CD4-positive, alpha-beta T cell (primary cell): Measurements from ENCODE around the gene DLEC1. TPM values are rescaled to one million over a fixed set of nuclear protein-coding genes. Genes with fewer than 3 reads are reported as not detected.

Experiments
- ATAC-seq: fragments of 200-7000 bp; cut with Tn5 transposase; one replicate; pipeline ENCODE4 v1.10.0; 2022; ENCODE audit warnings: mild to moderate bottlenecking; ENCODE audit not compliant: poor library complexity
- CTCF ChIA-PET: fragments of 350-600 bp; sonication (Branson Sonifier 250); formaldehyde crosslinking; loops from one replicate; lab custom pipeline; 2021; ENCODE audit warnings: antibody characterized with exemption, inconsistent platforms; lab: Charles Lee
- POLR2A ChIA-PET: fragments of 350-600 bp; sonication (Branson Sonifier 250); formaldehyde crosslinking; loops from one replicate; lab custom pipeline; 2021; ENCODE audit warnings: antibody characterized with exemption, inconsistent platforms; lab: Charles Lee
- DNase-seq, 14 experiments: peaks; one replicate each; pipeline ENCODE4 v3.0.0-alpha.2; 2013 to 2020; ENCODE audit warnings: mixed read lengths in 2 of 14
- H3K27ac ChIP-seq, 2 donors: one replicate each; pipeline versions ENCODE4 v1.5.1 to v1.7.0; 2013; ENCODE audit warnings: low read length in 2 of 2, low read depth in 1 of 2, mild to moderate bottlenecking in 1 of 2
- H3K27me3 ChIP-seq, 2 experiments: 1 replicate in 1 of 2; 2 replicates in 1 of 2; pipeline versions ENCODE4 v1.6.1 to v1.7.0; 2013; ENCODE audit warnings: low read length in 2 of 2, control low read depth in 1 of 2, mild to moderate bottlenecking in 1 of 2, moderate library complexity in 1 of 2; ENCODE audit not compliant: insufficient read depth in 2 of 2, control insufficient read depth in 1 of 2
- H3K36me3 ChIP-seq: one replicate; pipeline ENCODE4 v1.6.1; 2013; ENCODE audit warnings: low read length, control low read depth; ENCODE audit not compliant: insufficient read depth
- H3K4me1 ChIP-seq: one replicate; pipeline ENCODE4 v1.6.1; 2013; ENCODE audit warnings: low read length, control low read depth; ENCODE audit not compliant: insufficient read depth
- H3K4me3 ChIP-seq: one replicate; pipeline ENCODE4 v1.5.1; 2013; ENCODE audit warnings: mild to moderate bottlenecking, low read length, moderate library complexity
- H3K9me3 ChIP-seq, 2 experiments: 1 replicate in 1 of 2; 2 replicates in 1 of 2; pipeline versions ENCODE4 v1.6.1 to v1.7.0; 2013; ENCODE audit warnings: low read length in 2 of 2, mild to moderate bottlenecking in 2 of 2, control low read depth in 1 of 2, moderate library complexity in 1 of 2; ENCODE audit not compliant: control insufficient read depth in 1 of 2, insufficient read depth in 1 of 2
- H3K27ac Mint-ChIP-seq: one replicate; pipeline ENCODE4 v1.8.0; 2020; ENCODE audit warnings: mixed read lengths
- H3K27me3 Mint-ChIP-seq: one replicate; pipeline ENCODE4 v1.8.0; 2021; ENCODE audit warnings: mixed read lengths
- H3K36me3 Mint-ChIP-seq: one replicate; pipeline ENCODE4 v1.8.0; 2021; ENCODE audit warnings: low read depth, mixed read lengths
- H3K4me1 Mint-ChIP-seq: one replicate; pipeline ENCODE4 v1.8.0; 2021; ENCODE audit warnings: low read depth, mixed read lengths
- H3K4me3 Mint-ChIP-seq: one replicate; pipeline ENCODE4 v1.8.0; 2020; ENCODE audit warnings: mild to moderate bottlenecking, mixed read lengths
- H3K9me3 Mint-ChIP-seq: one replicate; pipeline ENCODE4 v1.8.0; 2020; ENCODE audit warnings: mixed read lengths
- intact Hi-C, 2 experiments: fragments of 100-400 bp; cut with DNase I in 1 of 2; cut with micrococcal nuclease in 1 of 2; formaldehyde crosslinking; loops; one replicate each; pipeline versions ENCODE4 v1.15.1 to v1.9.0; 2023 to 2025; cut with DNase I, micrococcal nuclease
- total RNA-seq, 174 experiments: library from RNA in 2 of 174; stranded (reverse) in 2 of 174; gene quantifications; one replicate each; pipeline ENCODE4 v1.2.3 and lab custom pipeline; 2021 to 2026
- TF ChIP-seq, protein P1 (sequence below): fragments of 200-600 bp; IDR thresholded peaks from one replicate; pipeline ENCODE4 v1.8.0; 2022; ENCODE audit warnings: antibody characterized with exemption, mild to moderate bottlenecking

DLEC1 gene
- total RNA-seq, 2 experiments from 2014 or later: 4.4 to 5.1 TPM

DNA sequence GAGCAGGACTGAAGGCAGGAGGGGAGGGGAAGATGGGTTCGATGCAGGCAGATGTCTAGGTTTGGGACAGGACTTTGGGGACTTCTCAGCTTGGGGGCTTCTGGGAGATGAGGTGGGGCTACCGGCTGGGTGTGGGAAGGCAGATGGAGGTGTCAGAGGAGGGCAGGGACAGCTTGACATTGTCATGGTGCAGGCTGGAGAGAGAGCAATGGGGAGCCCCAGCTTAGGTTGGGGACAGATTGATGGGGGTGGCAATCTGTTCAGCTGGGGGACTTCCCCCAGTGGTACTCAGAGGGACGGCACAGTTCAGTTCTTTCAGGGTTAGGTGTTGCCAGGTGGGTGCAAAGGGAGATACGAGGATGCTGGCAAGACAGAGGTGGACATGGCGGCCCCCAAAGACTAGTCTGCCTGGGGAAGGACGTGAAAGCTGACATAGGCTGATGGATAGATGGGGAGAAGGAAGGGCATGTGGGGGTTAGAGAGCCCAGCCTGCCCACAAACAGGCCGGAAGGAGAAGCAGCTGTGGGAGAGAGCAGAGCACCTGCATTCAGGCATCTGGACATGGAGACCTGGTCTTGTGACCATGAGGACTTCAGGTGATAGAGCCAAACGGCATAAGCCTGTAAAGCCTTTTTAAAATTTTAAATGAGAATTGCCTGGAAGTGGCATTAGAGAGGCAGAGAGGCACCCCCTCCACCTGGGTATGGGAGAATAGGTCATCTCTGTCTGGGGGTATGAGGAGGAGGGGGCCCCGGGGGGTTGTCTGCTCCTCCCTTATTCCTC is 76.8 kb downstream of the DLEC1 start:
- H3K27ac ChIP-seq: no peak overlapping the region
- no peak overlapping the region for H3K27ac Mint-ChIP-seq
- DNase-seq (no peak), ATAC-seq (no peak)
- H3K36me3 Mint-ChIP-seq: peaks cover 15% of the 10 kb centered on the region
- no peaks in the 10 kb centered on the region for H3K27me3 Mint-ChIP-seq
- H3K27me3 ChIP-seq: no peaks in the 10 kb centered on the region
- no peaks in the 10 kb centered on the region for H3K9me3 ChIP-seq
- H3K4me1 ChIP-seq: peaks cover 6% of the 10 kb centered on the region
- peaks cover 4% of the 10 kb centered on the region for H3K36me3 ChIP-seq
- no peak overlapping the region for H3K4me3 ChIP-seq
- H3K4me1 Mint-ChIP-seq: peaks cover 11% of the 10 kb centered on the region
- no peaks in the 10 kb centered on the region for H3K9me3 Mint-ChIP-seq
- CTCF ChIA-PET: interaction anchor here (0.6 kb wide), 1 partner anchor 41 kb away, joined by 3 read pairs; no protein-coding TSS in a partner anchor
- no peak overlapping the region for H3K4me3 Mint-ChIP-seq
- intact Hi-C loops: loop anchor here (5.0 to 10.0 kb wide), 4 partner anchors 139 to 539 kb away; partner anchors contain the start of gene XYLB (in 1 of the 2)
- TF ChIP-seq, protein P1, sequence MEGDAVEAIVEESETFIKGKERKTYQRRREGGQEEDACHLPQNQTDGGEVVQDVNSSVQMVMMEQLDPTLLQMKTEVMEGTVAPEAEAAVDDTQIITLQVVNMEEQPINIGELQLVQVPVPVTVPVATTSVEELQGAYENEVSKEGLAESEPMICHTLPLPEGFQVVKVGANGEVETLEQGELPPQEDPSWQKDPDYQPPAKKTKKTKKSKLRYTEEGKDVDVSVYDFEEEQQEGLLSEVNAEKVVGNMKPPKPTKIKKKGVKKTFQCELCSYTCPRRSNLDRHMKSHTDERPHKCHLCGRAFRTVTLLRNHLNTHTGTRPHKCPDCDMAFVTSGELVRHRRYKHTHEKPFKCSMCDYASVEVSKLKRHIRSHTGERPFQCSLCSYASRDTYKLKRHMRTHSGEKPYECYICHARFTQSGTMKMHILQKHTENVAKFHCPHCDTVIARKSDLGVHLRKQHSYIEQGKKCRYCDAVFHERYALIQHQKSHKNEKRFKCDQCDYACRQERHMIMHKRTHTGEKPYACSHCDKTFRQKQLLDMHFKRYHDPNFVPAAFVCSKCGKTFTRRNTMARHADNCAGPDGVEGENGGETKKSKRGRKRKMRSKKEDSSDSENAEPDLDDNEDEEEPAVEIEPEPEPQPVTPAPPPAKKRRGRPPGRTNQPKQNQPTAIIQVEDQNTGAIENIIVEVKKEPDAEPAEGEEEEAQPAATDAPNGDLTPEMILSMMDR: no peak
- POLR2A ChIA-PET: no interaction called here

DNA sequence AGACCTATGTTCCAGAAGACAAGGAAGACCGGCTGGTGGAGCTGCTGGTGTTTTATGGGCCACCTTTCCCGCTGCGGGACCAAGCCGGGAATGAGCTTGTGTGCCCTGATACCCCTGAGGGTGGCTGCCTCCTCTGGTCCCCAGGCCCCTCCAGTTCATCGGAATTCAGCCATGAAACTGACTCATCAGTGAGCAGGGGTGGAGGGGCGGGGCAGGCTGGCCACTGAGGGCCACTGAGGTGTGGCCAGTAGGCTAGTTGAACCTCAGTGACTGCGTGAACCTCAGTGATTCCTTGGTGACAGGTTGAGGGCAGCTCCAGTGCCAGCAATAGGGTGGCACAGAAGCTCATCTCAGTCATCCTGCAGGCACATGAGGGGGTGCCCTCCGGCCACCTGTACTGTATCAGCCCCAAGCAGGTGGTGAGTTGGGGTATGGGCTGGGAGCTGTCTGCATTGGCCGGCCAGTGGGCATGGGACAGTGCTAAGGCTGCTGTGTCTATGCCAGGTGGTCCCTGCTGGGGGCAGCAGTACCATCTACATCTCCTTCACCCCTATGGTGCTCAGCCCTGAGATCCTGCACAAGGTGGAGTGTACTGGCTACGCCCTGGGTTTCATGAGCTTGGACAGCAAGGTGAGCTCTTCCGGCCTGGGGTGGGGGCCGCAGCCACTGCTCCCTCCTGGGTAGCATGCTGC is 77.6 kb downstream of the DLEC1 start:
- ChIA-PET CTCF (interaction anchor here (2.6 kb wide), 1 partner anchor 363 kb away, joined by 12 read pairs; no protein-coding TSS in a partner anchor), POLR2A (no interaction called here)
- peaks cover 6% of the 10 kb centered on the region for H3K4me1 ChIP-seq
- TF ChIP-seq, protein P1: no peak
- no peak overlapping the region for H3K4me3 ChIP-seq
- intact Hi-C loops: loop anchor here (5.0 to 10.0 kb wide), 4 partner anchors 139 to 538 kb away; partner anchors contain the start of gene XYLB (in 1 of the 2)
- Mint-ChIP-seq H3K36me3 (peaks cover 21% of the 10 kb centered on the region), H3K9me3 (no peaks in the 10 kb centered on the region), H3K4me3 (no peak overlapping the region), H3K27ac (no peak overlapping the region), H3K4me1 (peaks cover 11% of the 10 kb centered on the region), H3K27me3 (no peaks in the 10 kb centered on the region)
- no peak overlapping the region for H3K27ac ChIP-seq
- H3K36me3 ChIP-seq: peaks cover 8% of the 10 kb centered on the region
- DNase-seq (peak in 1 of 14 experiments; percentile 28), ATAC-seq (no peak)
- H3K9me3 ChIP-seq: no peaks in the 10 kb centered on the region
- no peaks in the 10 kb centered on the region for H3K27me3 ChIP-seq

DNA sequence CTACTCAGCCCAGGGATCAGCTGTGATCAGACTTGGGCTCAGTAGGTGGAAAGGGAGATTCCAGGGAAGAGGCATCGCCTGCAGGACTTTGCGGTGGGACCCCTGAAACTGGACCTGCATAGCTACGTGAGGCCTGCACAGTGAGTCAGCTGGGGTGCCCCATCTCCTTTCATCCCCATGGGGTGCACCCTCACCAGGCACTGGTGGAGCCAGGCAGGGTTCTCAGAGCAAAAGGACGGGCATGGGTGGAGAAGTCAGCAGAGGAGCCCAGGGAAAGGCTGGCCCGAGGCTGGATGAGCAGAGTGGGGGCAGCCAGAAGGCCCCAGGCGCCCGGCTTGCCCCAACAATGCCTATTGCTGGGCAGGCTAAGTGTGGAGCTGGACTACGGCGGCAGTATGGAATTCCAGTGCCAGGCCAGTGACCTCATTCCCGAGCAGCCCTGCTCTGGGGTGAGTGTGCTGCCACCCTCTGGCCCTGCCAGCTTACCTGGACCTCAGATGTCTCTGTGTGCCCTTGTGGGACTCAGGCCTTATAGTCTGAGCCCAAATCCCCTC is 78.2 kb downstream of the DLEC1 start:
- TF ChIP-seq, protein P1: no peak
- no peaks in the 10 kb centered on the region for H3K27me3 ChIP-seq
- CTCF ChIA-PET: interaction anchor here (0.8 to 2.6 kb wide), 3 partner anchors 76 to 363 kb away, joined by 3 to 12 read pairs (median 5); partner anchors contain the start of gene XYLB
- POLR2A ChIA-PET: no interaction called here
- H3K27ac Mint-ChIP-seq: no peak overlapping the region
- H3K36me3 ChIP-seq: peaks cover 14% of the 10 kb centered on the region
- H3K27me3 Mint-ChIP-seq: no peaks in the 10 kb centered on the region
- no peaks in the 10 kb centered on the region for H3K9me3 Mint-ChIP-seq
- ATAC-seq (no peak), DNase-seq (peak in 1 of 14 experiments; percentile 30)
- H3K4me3 ChIP-seq: no peak overlapping the region
- H3K36me3 Mint-ChIP-seq: peaks cover 27% of the 10 kb centered on the region
- H3K27ac ChIP-seq: no peak overlapping the region
- intact Hi-C loops: loop anchor here (5.0 to 10.0 kb wide), 4 partner anchors 140 to 538 kb away; partner anchors contain the start of gene XYLB (in 1 of the 2)
- H3K4me1 ChIP-seq: peaks cover 6% of the 10 kb centered on the region
- H3K4me3 Mint-ChIP-seq: no peak overlapping the region
- H3K4me1 Mint-ChIP-seq: peaks cover 11% of the 10 kb centered on the region
- no peaks in the 10 kb centered on the region for H3K9me3 ChIP-seq
